Caco-2 (cell line): ENCODE results near the gene DUOXA1. TPM values are rescaled to one million over a fixed set of nuclear protein-coding genes. Genes with fewer than 3 reads are reported as not detected.
A peak's percentile ranks its signal among the peaks of the same experiment; 100 is the strongest.

Experiments
- BruUV-seq: library from RNA; stranded (reverse); fragments of 400-500 nt; replicated peaks from 2 replicates; lab custom pipeline; 2021; lab: Mats Ljungman, UMichigan
- CTCF ChIA-PET: fragments of 300-600 bp; sonication (Branson Sonifier 250); formaldehyde crosslinking; loops from one replicate; lab custom pipeline; 2022; ENCODE audit warnings: antibody characterized with exemption; lab: Charles Lee
- POLR2A ChIA-PET: fragments of 300-600 bp; sonication (Branson Sonifier 250); formaldehyde crosslinking; loops from one replicate; lab custom pipeline; 2022; ENCODE audit warnings: antibody characterized with exemption; lab: Charles Lee
- DNase-seq, 2 experiments: peaks; one replicate each; pipeline versions ENCODE4 v3.0.0 to v3.0.0-alpha.2; 2020 to 2022
- H3K27me3 ChIP-seq: replicated peaks from 2 replicates; pipeline ENCODE4 v1.6.0; 2011; ENCODE audit warnings: low read length; ENCODE audit not compliant: control insufficient read depth, insufficient read depth
- H3K36me3 ChIP-seq: 2 replicates; pipeline ENCODE4 v1.5.1; 2011; ENCODE audit warnings: low read length; ENCODE audit not compliant: control insufficient read depth, insufficient read depth
- H3K4me1 ChIP-seq: fragments of 250-450 bp; sonication (Bioruptor Pico); 2 replicates; pipeline ENCODE4 v1.5.1; 2020; ENCODE audit warnings: mild to moderate bottlenecking
- H3K4me3 ChIP-seq: 2 replicates; pipeline ENCODE4 v1.5.1; 2011; ENCODE audit warnings: low read depth, mild to moderate bottlenecking, control low read depth, low read length
- H3K9me3 ChIP-seq: fragments of 250-450 bp; sonication (Bioruptor Pico); 2 replicates; pipeline ENCODE4 v1.5.1; 2020; ENCODE audit warnings: mild to moderate bottlenecking, moderate library complexity
- H3K27ac Mint-ChIP-seq: one replicate; pipeline ENCODE4 v1.8.0; 2022; ENCODE audit warnings: mixed read lengths; ENCODE audit not compliant: unreplicated experiment
- H3K27me3 Mint-ChIP-seq: one replicate; pipeline ENCODE4 v1.8.0; 2022; ENCODE audit warnings: mixed read lengths; ENCODE audit not compliant: insufficient read depth, unreplicated experiment
- H3K36me3 Mint-ChIP-seq: one replicate; pipeline ENCODE4 v1.8.0; 2022; ENCODE audit warnings: mild to moderate bottlenecking, mixed read lengths; ENCODE audit not compliant: insufficient read depth, unreplicated experiment
- H3K4me1 Mint-ChIP-seq: one replicate; pipeline ENCODE4 v1.8.0; 2022; ENCODE audit warnings: low read depth, mixed read lengths; ENCODE audit not compliant: unreplicated experiment
- H3K4me3 Mint-ChIP-seq: one replicate; pipeline ENCODE4 v1.8.0; 2022; ENCODE audit warnings: mild to moderate bottlenecking, moderate library complexity, mixed read lengths; ENCODE audit not compliant: unreplicated experiment
- H3K9me3 Mint-ChIP-seq: one replicate; pipeline ENCODE4 v1.8.0; 2022; ENCODE audit warnings: mixed read lengths; ENCODE audit not compliant: unreplicated experiment
- intact Hi-C: fragments of 100-400 bp; cut with micrococcal nuclease; formaldehyde crosslinking; loops from one replicate; pipeline ENCODE4 v1.10.0; 2022; ENCODE audit not compliant: unreplicated experiment
- total RNA-seq: library from RNA; stranded (reverse); gene quantifications from 2 replicates; pipeline ENCODE4 v1.2.3, GENCODE V29; 2022
- TF ChIP-seq, protein P1 (sequence below), 2 experiments: fragments of 200-600 bp in 1 of 2; IDR thresholded peaks; 1 replicate in 1 of 2; 2 replicates in 1 of 2; pipeline versions ENCODE4 v1.5.1 to v1.8.0; 2011 to 2022; ENCODE audit warnings: antibody characterized with exemption in 1 of 2, control low read depth in 1 of 2, inconsistent platforms in 1 of 2, low read depth in 1 of 2, low read length in 1 of 2, mild to moderate bottlenecking in 1 of 2, moderate library complexity in 1 of 2; ENCODE audit not compliant: insufficient read depth in 1 of 2, severe bottlenecking in 1 of 2, unreplicated experiment in 1 of 2

Gene DUOXA1
- total RNA-seq, 1 experiment from 2014 or later = not detected

DNA sequence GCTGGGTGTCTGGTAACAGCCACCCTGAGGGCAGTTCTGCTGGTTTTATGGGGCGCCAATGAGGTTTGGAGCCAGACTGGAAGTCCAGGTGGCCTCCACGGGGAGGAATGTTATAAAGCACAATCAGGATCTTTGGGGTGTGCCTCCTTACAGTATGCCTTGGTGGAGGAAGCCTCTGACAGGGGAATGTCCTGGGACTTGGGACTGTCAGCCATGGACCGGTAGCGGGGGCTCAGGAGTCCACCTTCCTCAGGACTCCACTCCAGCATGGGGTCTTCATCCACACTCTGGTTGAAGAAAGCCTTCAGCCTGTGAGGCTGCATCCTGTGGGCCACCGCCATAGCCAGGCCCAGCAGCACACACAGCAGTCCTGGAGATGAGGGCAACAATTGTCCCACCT lies 10.7 kb downstream of the DUOXA1 start:
- peaks cover 21% of the 10 kb centered on the region; the same call in 1 of the 2 replicates for H3K4me1 ChIP-seq
- no peaks in the 10 kb centered on the region for H3K9me3 Mint-ChIP-seq
- H3K9me3 ChIP-seq = no peaks in the 10 kb centered on the region
- intact Hi-C loops = loop anchor here (2.0 kb wide), 1 partner anchor 78 kb away; no protein-coding TSS in a partner anchor
- no peaks in the 10 kb centered on the region for H3K36me3 ChIP-seq
- H3K36me3 Mint-ChIP-seq = peaks cover 8% of the 10 kb centered on the region
- H3K4me3 Mint-ChIP-seq = no peak overlapping the region
- peaks cover 1% of the 10 kb centered on the region for H3K27me3 Mint-ChIP-seq
- no peak overlapping the region for H3K27ac Mint-ChIP-seq
- DNase-seq = no peak
- H3K4me1 Mint-ChIP-seq = peaks cover 28% of the 10 kb centered on the region
- POLR2A ChIA-PET = interaction anchor here (1.0 kb wide), 1 partner anchor 28 kb away, joined by 4 read pairs; no protein-coding TSS in a partner anchor
- no TSS peak for BruUV-seq
- CTCF ChIA-PET = interaction anchor here (1.0 to 1.9 kb wide), 11 partner anchors 8 to 150 kb away, joined by 3 to 24 read pairs (median 8); no protein-coding TSS in a partner anchor
- no peak overlapping the region for H3K4me3 ChIP-seq
- no peaks in the 10 kb centered on the region for H3K27me3 ChIP-seq
- TF ChIP-seq, protein P1, sequence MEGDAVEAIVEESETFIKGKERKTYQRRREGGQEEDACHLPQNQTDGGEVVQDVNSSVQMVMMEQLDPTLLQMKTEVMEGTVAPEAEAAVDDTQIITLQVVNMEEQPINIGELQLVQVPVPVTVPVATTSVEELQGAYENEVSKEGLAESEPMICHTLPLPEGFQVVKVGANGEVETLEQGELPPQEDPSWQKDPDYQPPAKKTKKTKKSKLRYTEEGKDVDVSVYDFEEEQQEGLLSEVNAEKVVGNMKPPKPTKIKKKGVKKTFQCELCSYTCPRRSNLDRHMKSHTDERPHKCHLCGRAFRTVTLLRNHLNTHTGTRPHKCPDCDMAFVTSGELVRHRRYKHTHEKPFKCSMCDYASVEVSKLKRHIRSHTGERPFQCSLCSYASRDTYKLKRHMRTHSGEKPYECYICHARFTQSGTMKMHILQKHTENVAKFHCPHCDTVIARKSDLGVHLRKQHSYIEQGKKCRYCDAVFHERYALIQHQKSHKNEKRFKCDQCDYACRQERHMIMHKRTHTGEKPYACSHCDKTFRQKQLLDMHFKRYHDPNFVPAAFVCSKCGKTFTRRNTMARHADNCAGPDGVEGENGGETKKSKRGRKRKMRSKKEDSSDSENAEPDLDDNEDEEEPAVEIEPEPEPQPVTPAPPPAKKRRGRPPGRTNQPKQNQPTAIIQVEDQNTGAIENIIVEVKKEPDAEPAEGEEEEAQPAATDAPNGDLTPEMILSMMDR (IDR thresholded peaks at IDR 0.05; ENCODE audit: insufficient read depth in 1 of 2, low read depth in 1 of 2, low read length in 1 of 2, severe bottlenecking in 1 of 2, unreplicated experiment in 1 of 2) = no peak

DNA sequence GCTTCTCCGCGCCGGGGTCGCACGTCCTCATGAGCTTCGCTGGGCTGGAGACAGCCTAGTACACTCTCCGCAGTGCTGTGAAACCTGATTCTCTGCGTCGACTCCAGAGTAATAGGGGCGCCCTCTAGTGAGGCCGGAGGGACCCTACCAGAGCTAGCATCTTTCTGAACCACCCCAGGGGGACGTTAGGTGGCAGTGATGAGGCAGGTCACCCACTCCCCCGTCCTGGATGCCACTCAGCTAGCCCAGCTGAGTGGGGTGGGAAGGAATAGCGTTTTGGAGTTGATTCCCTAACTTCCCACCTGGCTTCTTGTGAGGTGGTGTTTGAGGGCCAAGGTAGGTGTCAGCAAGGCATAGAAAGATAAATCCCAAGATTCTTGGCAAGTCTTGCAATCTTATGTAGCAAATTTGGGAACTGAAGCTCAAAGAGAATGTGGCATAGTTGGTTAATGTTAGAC lies 11.5 kb downstream of the DUOXA1 start:
- peaks cover 27% of the 10 kb centered on the region for H3K4me1 Mint-ChIP-seq
- no peaks in the 10 kb centered on the region for H3K9me3 Mint-ChIP-seq
- DNase-seq = peak; percentile 88 to 92
- H3K27ac Mint-ChIP-seq = peak overlapping the region; percentile 47
- intact Hi-C loops = loop anchor here (2.0 kb wide), 1 partner anchor 77 kb away; no protein-coding TSS in a partner anchor
- H3K36me3 ChIP-seq = no peaks in the 10 kb centered on the region
- H3K4me1 ChIP-seq = peaks cover 14% of the 10 kb centered on the region; the same call in 1 of the 2 replicates
- peaks cover 4% of the 10 kb centered on the region for H3K27me3 Mint-ChIP-seq
- H3K4me3 Mint-ChIP-seq = peak overlapping the region; percentile 46
- H3K27me3 ChIP-seq = no peaks in the 10 kb centered on the region
- ChIA-PET CTCF (interaction anchor here (0.7 to 1.9 kb wide), 33 partner anchors 9 to 284 kb away, joined by 3 to 24 read pairs (median 5); partner anchors contain the start of gene SORD), POLR2A (interaction anchor here (1.0 kb wide), 1 partner anchor 29 kb away, joined by 4 read pairs; no protein-coding TSS in a partner anchor)
- peaks cover 11% of the 10 kb centered on the region for H3K36me3 Mint-ChIP-seq
- H3K9me3 ChIP-seq = no peaks in the 10 kb centered on the region
- TF ChIP-seq, protein P1 (IDR thresholded peaks at IDR 0.05; ENCODE audit: insufficient read depth in 1 of 2, low read depth in 1 of 2, low read length in 1 of 2, severe bottlenecking in 1 of 2, unreplicated experiment in 1 of 2) = peak; percentile 95 to 99
- no peak overlapping the region for H3K4me3 ChIP-seq
- BruUV-seq = no TSS peak

DNA sequence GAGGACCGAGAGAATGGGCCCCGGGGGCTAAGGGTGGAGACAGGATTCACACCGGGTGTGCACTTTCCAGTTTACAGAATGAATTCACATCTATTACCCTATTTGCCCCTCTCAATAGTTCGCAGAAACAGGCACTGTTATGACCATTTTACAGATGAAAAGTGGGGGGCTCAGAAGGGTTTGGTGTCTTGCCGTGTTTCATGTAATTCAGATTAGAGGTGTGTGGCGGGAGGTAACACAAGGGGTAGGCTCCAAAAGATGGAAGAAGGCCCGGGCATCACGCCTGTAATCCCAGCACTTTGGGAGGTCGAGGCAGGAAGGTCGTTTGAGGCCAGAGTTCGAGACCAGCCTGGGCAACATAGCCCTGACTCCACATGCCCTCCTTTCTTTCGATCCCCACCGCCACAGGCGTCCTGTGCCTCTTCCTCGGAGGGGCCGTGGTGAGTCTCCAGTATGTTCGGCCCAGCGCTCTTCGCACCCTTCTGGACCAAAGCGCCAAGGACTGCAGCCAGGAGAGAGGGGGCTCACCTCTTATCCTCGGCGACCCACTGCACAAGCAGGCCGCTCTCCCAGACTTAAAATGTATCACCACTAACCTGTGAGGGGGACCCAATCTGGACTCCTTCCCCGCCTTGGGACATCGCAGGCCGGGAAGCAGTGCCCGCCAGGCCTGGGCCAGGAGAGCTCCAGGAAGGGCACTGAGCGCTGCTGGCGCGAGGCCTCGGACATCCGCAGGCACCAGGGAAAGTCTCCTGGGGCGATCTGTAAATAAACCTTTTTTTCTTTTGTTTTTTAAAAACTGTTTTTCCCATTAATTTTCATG lies 12.2 kb downstream of the DUOXA1 start:
- H3K27ac Mint-ChIP-seq = peak overlapping the region; percentile 47
- no peaks in the 10 kb centered on the region for H3K27me3 ChIP-seq

More for the DNA sequence above, 12.2 kb downstream of the DUOXA1 start:
- Mint-ChIP-seq H3K4me3 (peak overlapping the region; percentile 46), H3K36me3 (peaks cover 11% of the 10 kb centered on the region), H3K9me3 (no peaks in the 10 kb centered on the region), H3K4me1 (peaks cover 24% of the 10 kb centered on the region), H3K27me3 (peaks cover 4% of the 10 kb centered on the region)
- ChIA-PET CTCF (interaction anchor here (0.9 to 1.9 kb wide), 30 partner anchors 9 to 285 kb away, joined by 3 to 24 read pairs (median 5); partner anchors contain the start of gene SORD), POLR2A (interaction anchor here (1.0 kb wide), 1 partner anchor 29 kb away, joined by 4 read pairs; no protein-coding TSS in a partner anchor)
- Histone ChIP-seq H3K4me3 (no peak overlapping the region), H3K9me3 (no peaks in the 10 kb centered on the region), H3K4me1 (peaks cover 9% of the 10 kb centered on the region; the same call in 1 of the 2 replicates), H3K36me3 (no peaks in the 10 kb centered on the region)
- no peak for DNase-seq
- TF ChIP-seq, protein P1 (IDR thresholded peaks at IDR 0.05; ENCODE audit: insufficient read depth in 1 of 2, low read depth in 1 of 2, low read length in 1 of 2, severe bottlenecking in 1 of 2, unreplicated experiment in 1 of 2) = no peak
- BruUV-seq = no TSS peak
- intact Hi-C loops = loop anchor here (2.0 kb wide), 1 partner anchor 77 kb away; no protein-coding TSS in a partner anchor
